ENCODE results near the gene NXF1. TPM values are rescaled to one million over a fixed set of nuclear protein-coding genes. Genes with fewer than 3 reads are reported as not detected.

The NXF1 gene
- total and polyA plus RNA-seq, 2 of the 13 experiments (the other 11 are each of a cell fraction or from before 2014, with no cell fraction given): 30.4 to 30.9 TPM

- TF ChIP-seq, protein P1, sequence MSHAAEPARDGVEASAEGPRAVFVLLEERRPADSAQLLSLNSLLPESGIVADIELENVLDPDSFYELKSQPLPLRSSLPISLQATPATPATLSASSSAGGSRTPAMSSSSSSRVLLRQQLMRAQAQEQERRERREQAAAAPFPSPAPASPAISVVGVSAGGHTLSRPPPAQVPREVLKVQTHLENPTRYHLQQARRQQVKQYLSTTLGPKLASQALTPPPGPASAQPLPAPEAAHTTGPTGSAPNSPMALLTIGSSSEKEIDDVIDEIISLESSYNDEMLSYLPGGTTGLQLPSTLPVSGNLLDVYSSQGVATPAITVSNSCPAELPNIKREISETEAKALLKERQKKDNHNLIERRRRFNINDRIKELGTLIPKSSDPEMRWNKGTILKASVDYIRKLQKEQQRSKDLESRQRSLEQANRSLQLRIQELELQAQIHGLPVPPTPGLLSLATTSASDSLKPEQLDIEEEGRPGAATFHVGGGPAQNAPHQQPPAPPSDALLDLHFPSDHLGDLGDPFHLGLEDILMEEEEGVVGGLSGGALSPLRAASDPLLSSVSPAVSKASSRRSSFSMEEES (CRISPR knock-in tag; IDR thresholded peaks at IDR 0.05): peak; percentile 75
- peak; percentile 66 for TF ChIP-seq ZNF263 (CRISPR knock-in tag; IDR thresholded peaks at IDR 0.05)
- TF ChIP-seq, protein P2, sequence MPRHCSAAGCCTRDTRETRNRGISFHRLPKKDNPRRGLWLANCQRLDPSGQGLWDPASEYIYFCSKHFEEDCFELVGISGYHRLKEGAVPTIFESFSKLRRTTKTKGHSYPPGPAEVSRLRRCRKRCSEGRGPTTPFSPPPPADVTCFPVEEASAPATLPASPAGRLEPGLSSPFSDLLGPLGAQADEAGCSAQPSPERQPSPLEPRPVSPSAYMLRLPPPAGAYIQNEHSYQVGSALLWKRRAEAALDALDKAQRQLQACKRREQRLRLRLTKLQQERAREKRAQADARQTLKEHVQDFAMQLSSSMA (CRISPR knock-in tag; IDR thresholded peaks at IDR 0.05): no peak
- no peak for TF ChIP-seq ATM (IDR thresholded peaks at IDR 0.05; ENCODE audit: borderline replicate concordance)
- TF ChIP-seq ZNF619 (CRISPR knock-in tag; IDR thresholded peaks at IDR 0.05): peak; percentile 92
- TF ChIP-seq, protein P3, sequence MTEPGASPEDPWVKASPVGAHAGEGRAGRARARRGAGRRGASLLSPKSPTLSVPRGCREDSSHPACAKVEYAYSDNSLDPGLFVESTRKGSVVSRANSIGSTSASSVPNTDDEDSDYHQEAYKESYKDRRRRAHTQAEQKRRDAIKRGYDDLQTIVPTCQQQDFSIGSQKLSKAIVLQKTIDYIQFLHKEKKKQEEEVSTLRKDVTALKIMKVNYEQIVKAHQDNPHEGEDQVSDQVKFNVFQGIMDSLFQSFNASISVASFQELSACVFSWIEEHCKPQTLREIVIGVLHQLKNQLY (CRISPR knock-in tag; IDR thresholded peaks at IDR 0.05): no peak; the same call in none of the 2 replicates
- peak; percentile 77 for TF ChIP-seq NCOA2 (CRISPR knock-in tag; IDR thresholded peaks at IDR 0.05)
- peak; percentile 71; the same call in 1 of the 2 replicates for TF ChIP-seq CREB3 (CRISPR knock-in tag; IDR thresholded peaks at IDR 0.05)
- peak; percentile 82 for TF ChIP-seq ZNF605 (CRISPR knock-in tag; IDR thresholded peaks at IDR 0.05)
- TF ChIP-seq, protein P4, sequence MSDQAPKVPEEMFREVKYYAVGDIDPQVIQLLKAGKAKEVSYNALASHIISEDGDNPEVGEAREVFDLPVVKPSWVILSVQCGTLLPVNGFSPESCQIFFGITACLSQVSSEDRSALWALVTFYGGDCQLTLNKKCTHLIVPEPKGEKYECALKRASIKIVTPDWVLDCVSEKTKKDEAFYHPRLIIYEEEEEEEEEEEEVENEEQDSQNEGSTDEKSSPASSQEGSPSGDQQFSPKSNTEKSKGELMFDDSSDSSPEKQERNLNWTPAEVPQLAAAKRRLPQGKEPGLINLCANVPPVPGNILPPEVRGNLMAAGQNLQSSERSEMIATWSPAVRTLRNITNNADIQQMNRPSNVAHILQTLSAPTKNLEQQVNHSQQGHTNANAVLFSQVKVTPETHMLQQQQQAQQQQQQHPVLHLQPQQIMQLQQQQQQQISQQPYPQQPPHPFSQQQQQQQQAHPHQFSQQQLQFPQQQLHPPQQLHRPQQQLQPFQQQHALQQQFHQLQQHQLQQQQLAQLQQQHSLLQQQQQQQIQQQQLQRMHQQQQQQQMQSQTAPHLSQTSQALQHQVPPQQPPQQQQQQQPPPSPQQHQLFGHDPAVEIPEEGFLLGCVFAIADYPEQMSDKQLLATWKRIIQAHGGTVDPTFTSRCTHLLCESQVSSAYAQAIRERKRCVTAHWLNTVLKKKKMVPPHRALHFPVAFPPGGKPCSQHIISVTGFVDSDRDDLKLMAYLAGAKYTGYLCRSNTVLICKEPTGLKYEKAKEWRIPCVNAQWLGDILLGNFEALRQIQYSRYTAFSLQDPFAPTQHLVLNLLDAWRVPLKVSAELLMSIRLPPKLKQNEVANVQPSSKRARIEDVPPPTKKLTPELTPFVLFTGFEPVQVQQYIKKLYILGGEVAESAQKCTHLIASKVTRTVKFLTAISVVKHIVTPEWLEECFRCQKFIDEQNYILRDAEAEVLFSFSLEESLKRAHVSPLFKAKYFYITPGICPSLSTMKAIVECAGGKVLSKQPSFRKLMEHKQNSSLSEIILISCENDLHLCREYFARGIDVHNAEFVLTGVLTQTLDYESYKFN (CRISPR knock-in tag; conservative IDR thresholded peaks at IDR 0.05): 0 out of 2 replicates have a peak, but pooled peaks have one; percentile 50
- TF ChIP-seq FOXK2 (IDR thresholded peaks at IDR 0.05): no peak
- TF ChIP-seq, protein P5, sequence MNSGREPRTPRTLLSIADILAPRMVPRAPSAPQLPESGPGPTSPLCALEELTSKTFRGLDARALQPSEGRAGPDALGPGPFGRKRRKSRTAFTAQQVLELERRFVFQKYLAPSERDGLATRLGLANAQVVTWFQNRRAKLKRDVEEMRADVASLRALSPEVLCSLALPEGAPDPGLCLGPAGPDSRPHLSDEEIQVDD (CRISPR knock-in tag; IDR thresholded peaks at IDR 0.05; ENCODE audit: borderline replicate concordance): 0 out of 2 replicates have a peak, but pooled peaks have one; percentile 76
- peak; percentile 93; the same call in 1 of the 2 replicates for TF ChIP-seq SIN3A (IDR thresholded peaks at IDR 0.05; ENCODE audit: borderline replicate concordance, low read depth, low read length)
- no peak for TF ChIP-seq MTF2 (CRISPR knock-in tag; IDR thresholded peaks at IDR 0.05; ENCODE audit: borderline replicate concordance)
- peak; percentile 77 for TF ChIP-seq ZNF800 (CRISPR knock-in tag; IDR thresholded peaks at IDR 0.05)
- peak; percentile 74; the same call in 1 of the 2 replicates for TF ChIP-seq ZNF546 (CRISPR knock-in tag; conservative IDR thresholded peaks at IDR 0.05)
- no peak for TF ChIP-seq NCOR1 (IDR thresholded peaks at IDR 0.05; ENCODE audit: borderline replicate concordance, low read length)
- TF ChIP-seq EED (CRISPR knock-in tag; IDR thresholded peaks at IDR 0.05): 0 out of 2 replicates have a peak, but pooled peaks have one; percentile 48
Measured at GRCh38 chr11:62805076-62805892, at the start of gene NXF1 (continued).
